Mucosa of rectum (tissue), 2 donors: Measurements from ENCODE around the gene BBOF1.
"Not testable (repeated sequence)": the region's sequence is repeated elsewhere in the genome, so short reads cannot be mapped to it uniquely, and the experiment has no call there.

Experiments
- H3K27ac ChIP-seq, 2 donors: one replicate each; pipeline ENCODE4 v1.7.0; 2013; ENCODE audit warnings: inconsistent platforms in 2 of 2, low read depth in 2 of 2, low read length in 2 of 2
- H3K27me3 ChIP-seq, 2 donors: one replicate each; pipeline ENCODE4 v1.7.0; 2013; ENCODE audit warnings: low read length in 2 of 2; ENCODE audit not compliant: control insufficient read depth in 2 of 2, insufficient read depth in 2 of 2
- H3K36me3 ChIP-seq, 2 donors: one replicate each; pipeline ENCODE4 v1.7.0; 2013; ENCODE audit warnings: low read length in 2 of 2; ENCODE audit not compliant: control insufficient read depth in 2 of 2, insufficient read depth in 2 of 2
- H3K4me1 ChIP-seq, 2 donors: one replicate each; pipeline ENCODE4 v1.7.0; 2013; ENCODE audit warnings: low read length in 2 of 2, mild to moderate bottlenecking in 1 of 2; ENCODE audit not compliant: control insufficient read depth in 2 of 2, insufficient read depth in 2 of 2
- H3K4me3 ChIP-seq, 2 donors: one replicate each; pipeline ENCODE4 v1.7.0; 2013; ENCODE audit warnings: low read length in 2 of 2
- H3K9ac ChIP-seq, 2 donors: one replicate each; pipeline ENCODE4 v1.7.0; 2013; ENCODE audit warnings: low read length in 2 of 2, low read depth in 1 of 2, mild to moderate bottlenecking in 1 of 2
- H3K9me3 ChIP-seq, 2 donors: one replicate each; pipeline ENCODE4 v1.7.0; 2013; ENCODE audit warnings: low read length in 2 of 2; ENCODE audit not compliant: control insufficient read depth in 2 of 2
- donor health status: healthy.
- donor health status: Normal muscosa, but diverticular disease.

Gene BBOF1

DNA sequence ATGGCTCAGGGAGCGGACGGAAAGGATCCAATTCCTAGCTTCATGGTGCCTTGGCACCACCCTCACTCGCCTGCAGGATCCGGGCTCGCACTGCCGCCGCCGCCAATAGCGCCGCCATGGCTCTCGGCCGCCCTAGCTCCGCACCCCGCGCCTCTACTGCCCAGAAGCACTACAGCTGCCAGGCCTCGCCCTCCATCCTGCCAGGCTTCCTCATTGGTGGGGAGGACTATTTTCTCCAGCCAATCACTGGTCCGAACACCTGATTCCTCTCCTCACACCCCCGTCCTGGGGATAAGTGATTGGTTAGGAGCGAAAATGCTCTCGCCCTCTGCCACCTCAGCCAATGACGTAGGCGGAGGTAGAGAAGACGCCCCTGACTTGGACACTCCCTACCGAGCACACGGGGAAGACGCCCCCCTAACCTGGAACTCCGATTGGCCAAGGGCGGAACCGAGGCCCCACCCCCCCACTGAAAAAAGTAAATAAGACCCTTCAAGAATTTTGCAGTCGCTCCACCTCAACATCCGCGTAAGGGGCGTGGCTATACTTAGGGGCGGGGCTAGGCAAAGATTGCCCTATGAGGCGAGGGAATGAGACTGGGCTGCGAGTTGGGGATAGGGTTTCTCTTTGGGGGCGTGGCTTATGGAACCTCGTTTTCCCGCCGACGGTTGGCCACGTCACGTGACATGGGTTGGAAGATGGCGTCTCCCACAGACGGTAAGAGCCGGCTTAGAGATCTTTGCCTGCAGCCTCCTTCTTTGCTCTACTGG, 65.3 kb downstream of the BBOF1 start, which contains the start of the genes ALDH6A1 and LIN52:
ALDH6A1 (minus strand) TSS at position 177 of the 770 bp plus-strand sequence; CDS start at position 118, 59 bp downstream.
LIN52 (plus strand) TSS at position 680 of the 770 bp plus-strand sequence; CDS start at position 699, 19 bp downstream.
- peak within 1 kb of the TSS; percentile 88 to 89 for H3K9ac ChIP-seq
- H3K36me3 ChIP-seq, result no peaks in the 10 kb centered on the region
- peaks cover 15 to 17% of the 10 kb centered on the region in 2 donors for H3K4me1 ChIP-seq
- no peaks in the 10 kb centered on the region for H3K9me3 ChIP-seq
- H3K4me3 ChIP-seq, result peak within 1 kb of the TSS; percentile 96 to 97
- H3K27ac ChIP-seq, result peak within 1 kb of the TSS; percentile 86 to 87
- no peaks in the 10 kb centered on the region for H3K27me3 ChIP-seq

DNA sequence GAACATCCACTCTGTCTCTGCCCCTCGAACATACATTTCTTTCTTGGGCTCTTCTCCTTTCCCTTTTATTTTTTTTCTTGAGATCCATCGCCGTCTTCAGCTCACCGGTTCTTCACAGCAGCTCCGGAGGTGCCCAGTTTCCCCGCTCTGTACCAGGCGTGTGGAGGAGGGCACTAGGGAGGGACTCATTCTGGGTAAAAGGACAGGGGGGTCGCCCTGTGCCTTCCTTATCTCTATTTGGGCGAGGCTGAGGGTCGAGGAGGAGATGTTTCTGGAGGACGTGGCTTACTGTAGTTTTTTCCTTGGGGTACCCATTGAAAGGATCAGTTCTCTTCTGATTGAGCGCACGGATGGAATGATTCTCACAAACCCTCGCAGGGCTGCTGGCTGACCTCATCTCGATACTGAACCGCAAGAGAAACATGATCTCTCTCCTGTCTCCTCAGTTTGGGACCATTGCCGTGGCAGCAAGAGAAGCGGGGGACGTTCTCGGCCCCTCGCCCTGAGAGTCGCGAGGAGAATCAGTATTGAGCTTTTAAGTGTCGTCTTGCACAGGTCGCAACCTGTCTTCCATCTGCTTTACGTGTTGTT, 66.0 kb downstream of the BBOF1 start:
- H3K9me3 ChIP-seq, result no peaks in the 10 kb centered on the region
- peak overlapping the region; percentile 96 to 97 for H3K4me3 ChIP-seq
- H3K27me3 ChIP-seq, result no peaks in the 10 kb centered on the region
- no peaks in the 10 kb centered on the region for H3K36me3 ChIP-seq
- peak overlapping the region; percentile 66 to 70 for H3K27ac ChIP-seq
- peaks cover 15 to 17% of the 10 kb centered on the region in 2 donors for H3K4me1 ChIP-seq
- peak overlapping the region; percentile 77 to 84 for H3K9ac ChIP-seq

DNA sequence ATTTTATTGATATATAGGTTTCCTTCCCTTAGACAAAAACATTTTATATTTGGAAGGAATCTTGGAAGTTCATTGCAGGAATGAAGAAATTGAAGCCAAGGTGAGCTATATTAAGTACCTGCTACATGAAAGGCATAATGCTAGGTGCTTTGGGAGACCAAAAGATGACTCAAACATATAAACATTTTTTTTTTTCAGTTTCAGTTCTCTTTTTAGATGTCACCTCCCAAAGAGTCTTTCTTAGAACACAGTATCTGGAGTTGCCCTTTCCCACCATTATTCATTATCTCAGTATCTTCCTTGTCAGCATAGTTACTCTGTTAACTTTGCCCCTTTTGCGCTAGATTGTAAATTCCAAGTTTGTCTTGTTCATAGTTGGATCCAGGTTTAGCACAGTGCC, 66.7 kb downstream of the BBOF1 start:
- Histone ChIP-seq H3K9ac (peak overlapping the region in 1 of 2 donors; percentile 77), H3K4me3 (peak overlapping the region; percentile 96 to 97), H3K9me3 (no peaks in the 10 kb centered on the region), H3K36me3 (no peaks in the 10 kb centered on the region), H3K27me3 (no peaks in the 10 kb centered on the region), H3K27ac (no peak overlapping the region), H3K4me1 (peaks cover 15 to 17% of the 10 kb centered on the region in 2 donors)

DNA sequence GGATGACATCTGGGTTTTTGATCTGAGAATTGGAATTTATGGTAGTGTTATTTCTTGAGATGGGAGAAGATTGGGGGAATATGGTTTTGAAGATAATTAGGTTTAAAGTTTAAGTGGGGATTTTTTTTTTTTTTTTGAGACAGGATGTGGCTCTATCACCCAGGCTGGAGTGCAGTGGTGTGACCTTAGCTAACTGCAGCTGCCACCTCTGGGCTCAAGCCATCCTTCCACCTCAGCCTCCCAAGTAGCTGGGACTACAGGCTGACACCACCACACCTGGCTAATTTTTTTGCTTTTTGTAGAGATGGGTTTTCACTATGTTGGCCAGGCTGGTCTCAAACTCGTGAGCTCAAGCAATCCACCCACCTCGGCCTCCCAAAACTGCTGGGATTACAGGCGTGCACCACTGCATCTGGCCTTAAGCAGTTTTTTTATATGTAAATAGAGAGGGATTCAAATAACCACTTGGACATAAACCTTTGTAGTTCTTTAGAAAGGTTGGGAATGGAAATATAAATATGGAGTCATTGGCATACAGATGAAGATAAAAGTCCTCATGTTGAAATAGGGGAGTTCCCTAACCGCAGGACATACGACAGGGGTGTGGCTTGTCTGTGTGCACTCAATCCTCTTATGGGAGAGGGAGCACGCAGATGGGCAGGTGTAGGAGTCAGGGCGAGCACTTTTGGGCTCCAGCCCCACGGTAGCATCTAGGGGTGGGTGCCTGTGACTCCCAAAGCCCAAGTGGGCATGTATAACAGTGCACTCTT, 70.3 kb downstream of the BBOF1 start:
- peaks cover 10 to 11% of the 10 kb centered on the region in 2 donors for H3K4me1 ChIP-seq
- H3K27ac ChIP-seq, result no peak overlapping the region

DNA sequence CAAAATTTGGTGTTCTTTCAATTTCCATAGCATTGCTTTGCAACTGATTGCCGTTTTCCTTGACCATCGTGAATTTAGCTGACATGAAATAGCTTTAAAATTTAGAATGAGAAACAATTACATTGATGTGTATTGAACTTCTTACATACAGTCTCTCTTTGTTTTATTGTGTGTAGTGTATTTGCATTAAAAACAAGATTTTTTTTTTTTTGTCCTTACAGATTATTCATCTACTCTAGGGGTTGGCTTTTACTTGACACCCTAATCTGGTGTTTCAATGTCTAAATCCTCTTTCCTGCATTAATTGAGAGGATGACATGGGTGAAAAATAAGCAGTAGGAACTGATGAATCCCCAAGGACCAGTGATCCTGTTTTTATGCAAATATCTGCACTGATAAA, 86.2 kb downstream of the BBOF1 start:
- Histone ChIP-seq H3K9ac (no peak overlapping the region), H3K4me3 (no peak overlapping the region), H3K9me3 (no peaks in the 10 kb centered on the region), H3K27me3 (no peaks in the 10 kb centered on the region), H3K36me3 (peaks cover 0 to 14% of the 10 kb centered on the region in 2 donors), H3K4me1 (no peaks in the 10 kb centered on the region), H3K27ac (no peak overlapping the region)

More for the DNA sequence above, 70.3 kb downstream of the BBOF1 start:
- no peaks in the 10 kb centered on the region for H3K27me3 ChIP-seq
- no peaks in the 10 kb centered on the region for H3K9me3 ChIP-seq
- H3K9ac ChIP-seq, result no peak overlapping the region
- no peak overlapping the region for H3K4me3 ChIP-seq
- peaks cover 0 to 3% of the 10 kb centered on the region in 2 donors for H3K36me3 ChIP-seq

GRCh38 chr14:74109369-74109768, 90.2 kb downstream of the BBOF1 start:
- no peaks in the 10 kb centered on the region for H3K4me1 ChIP-seq
- peaks cover 3 to 10% of the 10 kb centered on the region in 2 donors for H3K36me3 ChIP-seq
- H3K27me3 ChIP-seq, result no peaks in the 10 kb centered on the region
- no peak overlapping the region for H3K4me3 ChIP-seq
- no peaks in the 10 kb centered on the region for H3K9me3 ChIP-seq
- H3K9ac ChIP-seq, result no peak overlapping the region
- H3K27ac ChIP-seq, result no peak overlapping the region

GRCh38 chr14:74111395-74112216, 92.5 kb downstream of the BBOF1 start:
- not testable (repeated sequence) for H3K36me3 ChIP-seq, H3K4me1 ChIP-seq, H3K9me3 ChIP-seq

More at GRCh38 chr14:74111395-74112216, 92.5 kb downstream of the BBOF1 start:
- H3K9ac ChIP-seq, H3K4me3 ChIP-seq, H3K27ac ChIP-seq, H3K27me3 ChIP-seq: not testable (repeated sequence)
